ENCODE measurements around the gene GAPT. TPM values are rescaled to one million over a fixed set of nuclear protein-coding genes. Genes with fewer than 3 reads are reported as not detected.
A peak's percentile ranks its signal among the peaks of the same experiment; 100 is the strongest.

GAPT gene
- total RNA-seq, 1 experiment from 2014 or later, result not detected

- Histone ChIP-seq H3F3A (ENCODE audit: low read length, unreplicated experiment) (no peaks in the 10 kb centered on the region), H3K4me3 (ENCODE audit: low read length) (no peak overlapping the region), H3K9me2 (replicated peaks; ENCODE audit: low read length) (no peaks in the 10 kb centered on the region), H3K27ac (ENCODE audit: low read length) (no peak overlapping the region), H3K9me3 (ENCODE audit: low read length) (no peaks in the 10 kb centered on the region), H3K4me2 (ENCODE audit: low read length) (no peak overlapping the region), H4K20me1 (ENCODE audit: low read length) (no peaks in the 10 kb centered on the region), H3K36me3 (ENCODE audit: low read depth, low read length) (no peaks in the 10 kb centered on the region), H2AFZ (ENCODE audit: low read length) (no peak overlapping the region), H3K4me1 (ENCODE audit: insufficient read depth, low read length) (peaks cover 6% of the 10 kb centered on the region; the same call in 1 of the 2 replicates), H3K79me2 (ENCODE audit: low read length) (no peaks in the 10 kb centered on the region), H3K9ac (ENCODE audit: low read length) (no peak overlapping the region), H3K27me3 (ENCODE audit: low read length) (no peaks in the 10 kb centered on the region)
- ChIA-PET CTCF (interaction anchor here (0.6 kb wide), 1 partner anchor 1129 kb away, joined by 3 read pairs; no protein-coding TSS in a partner anchor), POLR2A (ENCODE audit: unreplicated experiment) (no interaction called here)
- DNase-seq (peak; percentile 47), ATAC-seq (peak; percentile 56)
- no TSS peak for BruUV-seq (replicated peaks)
- intact Hi-C loops (cut with micrococcal nuclease), result loop anchor here (10.0 kb wide), 1 partner anchor 1562 kb away; the partner anchor contains the start of gene SETD9
- TF ChIP-seq EZH2phosphoT487 (IDR thresholded peaks at IDR 0.05; ENCODE audit: borderline replicate concordance, low read length), result no peak
- no peak for TF ChIP-seq EZH2 (IDR thresholded peaks at IDR 0.05; ENCODE audit: low read length, unreplicated experiment)
- TF ChIP-seq CTCF (conservative IDR thresholded peaks at IDR 0.05; ENCODE audit: low read depth, low read length), result no peak
Measured at GRCh38 chr5:58466939-58467338, 24.3 kb upstream of the GAPT start.

- no peak overlapping the region for H3K4me2 ChIP-seq (ENCODE audit: low read length)
- H3K36me3 ChIP-seq (ENCODE audit: low read depth, low read length), result no peaks in the 10 kb centered on the region
- H3K4me3 ChIP-seq (ENCODE audit: low read length), result no peak overlapping the region
- POLR2A ChIA-PET (ENCODE audit: unreplicated experiment), result no interaction called here
- no TSS peak for BruUV-seq (replicated peaks)
- H2AFZ ChIP-seq (ENCODE audit: low read length), result no peak overlapping the region
- DNase-seq (no peak), ATAC-seq (no peak)
- no peaks in the 10 kb centered on the region for H3K27me3 ChIP-seq (ENCODE audit: low read length)
- CTCF ChIA-PET, result no interaction called here
- intact Hi-C loops (cut with micrococcal nuclease), result loop anchor here (10.0 kb wide), 1 partner anchor 1565 kb away; the partner anchor contains the start of gene SETD9
- H3K79me2 ChIP-seq (ENCODE audit: low read length), result no peaks in the 10 kb centered on the region
- H3K9me3 ChIP-seq (ENCODE audit: low read length), result no peaks in the 10 kb centered on the region
- no peaks in the 10 kb centered on the region for H3F3A ChIP-seq (ENCODE audit: low read length, unreplicated experiment)
- no peaks in the 10 kb centered on the region for H4K20me1 ChIP-seq (ENCODE audit: low read length)
- H3K4me1 ChIP-seq (ENCODE audit: insufficient read depth, low read length), result no peaks in the 10 kb centered on the region
- H3K27ac ChIP-seq (ENCODE audit: low read length), result no peak overlapping the region
- H3K9ac ChIP-seq (ENCODE audit: low read length), result no peak overlapping the region
- no peak for TF ChIP-seq CTCF (conservative IDR thresholded peaks at IDR 0.05; ENCODE audit: low read depth, low read length)
- no peak for TF ChIP-seq EZH2phosphoT487 (IDR thresholded peaks at IDR 0.05; ENCODE audit: borderline replicate concordance, low read length)
- TF ChIP-seq EZH2 (IDR thresholded peaks at IDR 0.05; ENCODE audit: low read length, unreplicated experiment), result no peak
- H3K9me2 ChIP-seq (replicated peaks; ENCODE audit: low read length), result no peaks in the 10 kb centered on the region
Measured at GRCh38 chr5:58469896-58470295, 21.3 kb upstream of the GAPT start.

GRCh38 chr5:58475404-58475803, 15.8 kb upstream of the GAPT start:
- intact Hi-C loops (cut with micrococcal nuclease), result no loop called here
- Histone ChIP-seq H3K4me3 (ENCODE audit: low read length) (no peak overlapping the region), H3K27ac (ENCODE audit: low read length) (no peak overlapping the region), H4K20me1 (ENCODE audit: low read length) (no peaks in the 10 kb centered on the region), H3K27me3 (ENCODE audit: low read length) (no peaks in the 10 kb centered on the region), H3K4me2 (ENCODE audit: low read length) (no peak overlapping the region), H3K9me3 (ENCODE audit: low read length) (no peaks in the 10 kb centered on the region), H3K79me2 (ENCODE audit: low read length) (no peaks in the 10 kb centered on the region), H3K9me2 (replicated peaks; ENCODE audit: low read length) (no peaks in the 10 kb centered on the region), H3K9ac (ENCODE audit: low read length) (no peak overlapping the region), H3K36me3 (ENCODE audit: low read depth, low read length) (no peaks in the 10 kb centered on the region), H2AFZ (ENCODE audit: low read length) (no peak overlapping the region), H3F3A (ENCODE audit: low read length, unreplicated experiment) (no peaks in the 10 kb centered on the region), H3K4me1 (ENCODE audit: insufficient read depth, low read length) (no peaks in the 10 kb centered on the region)
- ChIA-PET CTCF (no interaction called here), POLR2A (ENCODE audit: unreplicated experiment) (no interaction called here)
- DNase-seq, result no peak
- BruUV-seq (replicated peaks), result no TSS peak
- TF ChIP-seq EZH2phosphoT487 (IDR thresholded peaks at IDR 0.05; ENCODE audit: borderline replicate concordance, low read length) (no peak), EZH2 (IDR thresholded peaks at IDR 0.05; ENCODE audit: low read length, unreplicated experiment) (no peak), CTCF (conservative IDR thresholded peaks at IDR 0.05; ENCODE audit: low read depth, low read length) (no peak)
- ATAC-seq, result no peak
